ENCODE results near the gene FASN. TPM values are rescaled to one million over a fixed set of nuclear protein-coding genes. Genes with fewer than 3 reads are reported as not detected.

The FASN gene
- total and polyA plus RNA-seq, 2 of the 13 experiments (the other 11 are each of a cell fraction or from before 2014, with no cell fraction given), result 51.7 to 101 TPM

DNA sequence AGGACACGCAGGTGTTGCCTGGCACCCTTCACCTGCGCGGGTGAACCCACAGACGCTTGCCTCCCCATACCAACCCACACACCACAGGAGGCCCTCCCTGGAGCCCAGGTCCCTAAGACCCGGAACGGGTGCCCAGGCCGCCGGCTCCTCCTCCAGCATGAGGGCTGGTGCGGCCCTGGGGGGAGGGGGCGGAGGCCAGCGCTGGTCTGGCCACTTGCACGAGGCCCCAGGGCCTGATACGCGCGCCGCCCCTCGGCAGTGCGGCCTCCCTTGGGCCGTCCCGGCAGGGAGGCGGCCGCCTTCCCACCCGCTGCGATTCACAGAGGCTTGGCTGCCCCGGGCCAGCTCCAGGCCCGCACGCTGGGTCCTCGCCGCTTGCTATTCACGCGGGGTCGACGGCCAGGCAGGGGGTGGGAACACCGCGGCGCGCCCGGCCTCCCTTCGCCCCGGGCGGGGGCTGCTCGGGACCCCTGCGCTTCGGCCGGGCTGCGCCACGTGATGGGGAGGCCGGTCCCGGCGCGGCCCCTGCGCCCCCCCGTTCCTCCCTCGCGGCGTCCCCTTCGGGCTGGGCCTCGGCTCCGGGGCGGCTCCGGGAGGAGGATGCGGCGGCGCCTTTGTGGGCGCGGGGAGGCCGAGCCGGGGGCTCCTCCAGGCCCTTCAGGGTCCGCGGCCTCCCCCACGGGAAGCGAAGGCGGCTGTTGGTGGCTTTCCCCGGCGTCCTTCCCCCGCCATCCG lies 685 bp downstream of the FASN start (continued):
- TF ChIP-seq, protein P1, sequence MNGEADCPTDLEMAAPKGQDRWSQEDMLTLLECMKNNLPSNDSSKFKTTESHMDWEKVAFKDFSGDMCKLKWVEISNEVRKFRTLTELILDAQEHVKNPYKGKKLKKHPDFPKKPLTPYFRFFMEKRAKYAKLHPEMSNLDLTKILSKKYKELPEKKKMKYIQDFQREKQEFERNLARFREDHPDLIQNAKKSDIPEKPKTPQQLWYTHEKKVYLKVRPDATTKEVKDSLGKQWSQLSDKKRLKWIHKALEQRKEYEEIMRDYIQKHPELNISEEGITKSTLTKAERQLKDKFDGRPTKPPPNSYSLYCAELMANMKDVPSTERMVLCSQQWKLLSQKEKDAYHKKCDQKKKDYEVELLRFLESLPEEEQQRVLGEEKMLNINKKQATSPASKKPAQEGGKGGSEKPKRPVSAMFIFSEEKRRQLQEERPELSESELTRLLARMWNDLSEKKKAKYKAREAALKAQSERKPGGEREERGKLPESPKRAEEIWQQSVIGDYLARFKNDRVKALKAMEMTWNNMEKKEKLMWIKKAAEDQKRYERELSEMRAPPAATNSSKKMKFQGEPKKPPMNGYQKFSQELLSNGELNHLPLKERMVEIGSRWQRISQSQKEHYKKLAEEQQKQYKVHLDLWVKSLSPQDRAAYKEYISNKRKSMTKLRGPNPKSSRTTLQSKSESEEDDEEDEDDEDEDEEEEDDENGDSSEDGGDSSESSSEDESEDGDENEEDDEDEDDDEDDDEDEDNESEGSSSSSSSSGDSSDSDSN (CRISPR knock-in tag; IDR thresholded peaks at IDR 0.05), result peak; percentile 80; the same call in 1 of the 2 replicates
- TF ChIP-seq ZNF451 (CRISPR knock-in tag; IDR thresholded peaks at IDR 0.05) (no peak), ZNF20 (CRISPR knock-in tag; IDR thresholded peaks at IDR 0.05) (no peak), CHD2 (IDR thresholded peaks at IDR 0.05; ENCODE audit: low read depth, low read length) (0 out of 2 replicates have a peak, but pooled peaks have one; percentile 17), ZSCAN22 (CRISPR knock-in tag; IDR thresholded peaks at IDR 0.05) (no peak), MAZ (IDR thresholded peaks at IDR 0.05; ENCODE audit: borderline replicate concordance, low read depth, low read length) (no peak), MAZ (CRISPR knock-in tag; IDR thresholded peaks at IDR 0.05; ENCODE audit: low read depth) (peak; percentile 49; the same call in 1 of the 2 replicates), ZNF644 (CRISPR knock-in tag; IDR thresholded peaks at IDR 0.05; ENCODE audit: low read depth) (no peak), ONECUT2 (CRISPR knock-in tag; IDR thresholded peaks at IDR 0.05) (no peak), ZNF7 (CRISPR knock-in tag; IDR thresholded peaks at IDR 0.05) (peak; percentile 2; the same call in 1 of the 2 replicates)
- TF ChIP-seq, protein P2, sequence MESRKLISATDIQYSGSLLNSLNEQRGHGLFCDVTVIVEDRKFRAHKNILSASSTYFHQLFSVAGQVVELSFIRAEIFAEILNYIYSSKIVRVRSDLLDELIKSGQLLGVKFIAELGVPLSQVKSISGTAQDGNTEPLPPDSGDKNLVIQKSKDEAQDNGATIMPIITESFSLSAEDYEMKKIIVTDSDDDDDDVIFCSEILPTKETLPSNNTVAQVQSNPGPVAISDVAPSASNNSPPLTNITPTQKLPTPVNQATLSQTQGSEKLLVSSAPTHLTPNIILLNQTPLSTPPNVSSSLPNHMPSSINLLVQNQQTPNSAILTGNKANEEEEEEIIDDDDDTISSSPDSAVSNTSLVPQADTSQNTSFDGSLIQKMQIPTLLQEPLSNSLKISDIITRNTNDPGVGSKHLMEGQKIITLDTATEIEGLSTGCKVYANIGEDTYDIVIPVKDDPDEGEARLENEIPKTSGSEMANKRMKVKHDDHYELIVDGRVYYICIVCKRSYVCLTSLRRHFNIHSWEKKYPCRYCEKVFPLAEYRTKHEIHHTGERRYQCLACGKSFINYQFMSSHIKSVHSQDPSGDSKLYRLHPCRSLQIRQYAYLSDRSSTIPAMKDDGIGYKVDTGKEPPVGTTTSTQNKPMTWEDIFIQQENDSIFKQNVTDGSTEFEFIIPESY (CRISPR knock-in tag; IDR thresholded peaks at IDR 0.05), result no peak
- TF ChIP-seq, protein P3, sequence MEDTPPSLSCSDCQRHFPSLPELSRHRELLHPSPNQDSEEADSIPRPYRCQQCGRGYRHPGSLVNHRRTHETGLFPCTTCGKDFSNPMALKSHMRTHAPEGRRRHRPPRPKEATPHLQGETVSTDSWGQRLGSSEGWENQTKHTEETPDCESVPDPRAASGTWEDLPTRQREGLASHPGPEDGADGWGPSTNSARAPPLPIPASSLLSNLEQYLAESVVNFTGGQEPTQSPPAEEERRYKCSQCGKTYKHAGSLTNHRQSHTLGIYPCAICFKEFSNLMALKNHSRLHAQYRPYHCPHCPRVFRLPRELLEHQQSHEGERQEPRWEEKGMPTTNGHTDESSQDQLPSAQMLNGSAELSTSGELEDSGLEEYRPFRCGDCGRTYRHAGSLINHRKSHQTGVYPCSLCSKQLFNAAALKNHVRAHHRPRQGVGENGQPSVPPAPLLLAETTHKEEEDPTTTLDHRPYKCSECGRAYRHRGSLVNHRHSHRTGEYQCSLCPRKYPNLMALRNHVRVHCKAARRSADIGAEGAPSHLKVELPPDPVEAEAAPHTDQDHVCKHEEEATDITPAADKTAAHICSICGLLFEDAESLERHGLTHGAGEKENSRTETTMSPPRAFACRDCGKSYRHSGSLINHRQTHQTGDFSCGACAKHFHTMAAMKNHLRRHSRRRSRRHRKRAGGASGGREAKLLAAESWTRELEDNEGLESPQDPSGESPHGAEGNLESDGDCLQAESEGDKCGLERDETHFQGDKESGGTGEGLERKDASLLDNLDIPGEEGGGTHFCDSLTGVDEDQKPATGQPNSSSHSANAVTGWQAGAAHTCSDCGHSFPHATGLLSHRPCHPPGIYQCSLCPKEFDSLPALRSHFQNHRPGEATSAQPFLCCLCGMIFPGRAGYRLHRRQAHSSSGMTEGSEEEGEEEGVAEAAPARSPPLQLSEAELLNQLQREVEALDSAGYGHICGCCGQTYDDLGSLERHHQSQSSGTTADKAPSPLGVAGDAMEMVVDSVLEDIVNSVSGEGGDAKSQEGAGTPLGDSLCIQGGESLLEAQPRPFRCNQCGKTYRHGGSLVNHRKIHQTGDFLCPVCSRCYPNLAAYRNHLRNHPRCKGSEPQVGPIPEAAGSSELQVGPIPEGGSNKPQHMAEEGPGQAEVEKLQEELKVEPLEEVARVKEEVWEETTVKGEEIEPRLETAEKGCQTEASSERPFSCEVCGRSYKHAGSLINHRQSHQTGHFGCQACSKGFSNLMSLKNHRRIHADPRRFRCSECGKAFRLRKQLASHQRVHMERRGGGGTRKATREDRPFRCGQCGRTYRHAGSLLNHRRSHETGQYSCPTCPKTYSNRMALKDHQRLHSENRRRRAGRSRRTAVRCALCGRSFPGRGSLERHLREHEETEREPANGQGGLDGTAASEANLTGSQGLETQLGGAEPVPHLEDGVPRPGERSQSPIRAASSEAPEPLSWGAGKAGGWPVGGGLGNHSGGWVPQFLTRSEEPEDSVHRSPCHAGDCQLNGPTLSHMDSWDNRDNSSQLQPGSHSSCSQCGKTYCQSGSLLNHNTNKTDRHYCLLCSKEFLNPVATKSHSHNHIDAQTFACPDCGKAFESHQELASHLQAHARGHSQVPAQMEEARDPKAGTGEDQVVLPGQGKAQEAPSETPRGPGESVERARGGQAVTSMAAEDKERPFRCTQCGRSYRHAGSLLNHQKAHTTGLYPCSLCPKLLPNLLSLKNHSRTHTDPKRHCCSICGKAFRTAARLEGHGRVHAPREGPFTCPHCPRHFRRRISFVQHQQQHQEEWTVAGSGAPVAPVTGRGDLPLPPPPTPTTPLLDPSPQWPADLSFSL (CRISPR knock-in tag; IDR thresholded peaks at IDR 0.05), result no peak
- TF ChIP-seq, protein P4, sequence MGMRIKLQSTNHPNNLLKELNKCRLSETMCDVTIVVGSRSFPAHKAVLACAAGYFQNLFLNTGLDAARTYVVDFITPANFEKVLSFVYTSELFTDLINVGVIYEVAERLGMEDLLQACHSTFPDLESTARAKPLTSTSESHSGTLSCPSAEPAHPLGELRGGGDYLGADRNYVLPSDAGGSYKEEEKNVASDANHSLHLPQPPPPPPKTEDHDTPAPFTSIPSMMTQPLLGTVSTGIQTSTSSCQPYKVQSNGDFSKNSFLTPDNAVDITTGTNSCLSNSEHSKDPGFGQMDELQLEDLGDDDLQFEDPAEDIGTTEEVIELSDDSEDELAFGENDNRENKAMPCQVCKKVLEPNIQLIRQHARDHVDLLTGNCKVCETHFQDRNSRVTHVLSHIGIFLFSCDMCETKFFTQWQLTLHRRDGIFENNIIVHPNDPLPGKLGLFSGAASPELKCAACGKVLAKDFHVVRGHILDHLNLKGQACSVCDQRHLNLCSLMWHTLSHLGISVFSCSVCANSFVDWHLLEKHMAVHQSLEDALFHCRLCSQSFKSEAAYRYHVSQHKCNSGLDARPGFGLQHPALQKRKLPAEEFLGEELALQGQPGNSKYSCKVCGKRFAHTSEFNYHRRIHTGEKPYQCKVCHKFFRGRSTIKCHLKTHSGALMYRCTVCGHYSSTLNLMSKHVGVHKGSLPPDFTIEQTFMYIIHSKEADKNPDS (CRISPR knock-in tag; IDR thresholded peaks at IDR 0.05), result no peak
- TF ChIP-seq, protein P5, sequence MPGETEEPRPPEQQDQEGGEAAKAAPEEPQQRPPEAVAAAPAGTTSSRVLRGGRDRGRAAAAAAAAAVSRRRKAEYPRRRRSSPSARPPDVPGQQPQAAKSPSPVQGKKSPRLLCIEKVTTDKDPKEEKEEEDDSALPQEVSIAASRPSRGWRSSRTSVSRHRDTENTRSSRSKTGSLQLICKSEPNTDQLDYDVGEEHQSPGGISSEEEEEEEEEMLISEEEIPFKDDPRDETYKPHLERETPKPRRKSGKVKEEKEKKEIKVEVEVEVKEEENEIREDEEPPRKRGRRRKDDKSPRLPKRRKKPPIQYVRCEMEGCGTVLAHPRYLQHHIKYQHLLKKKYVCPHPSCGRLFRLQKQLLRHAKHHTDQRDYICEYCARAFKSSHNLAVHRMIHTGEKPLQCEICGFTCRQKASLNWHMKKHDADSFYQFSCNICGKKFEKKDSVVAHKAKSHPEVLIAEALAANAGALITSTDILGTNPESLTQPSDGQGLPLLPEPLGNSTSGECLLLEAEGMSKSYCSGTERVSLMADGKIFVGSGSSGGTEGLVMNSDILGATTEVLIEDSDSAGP (CRISPR knock-in tag; IDR thresholded peaks at IDR 0.05; ENCODE audit: borderline replicate concordance), result peak; percentile 42

Measured in HepG2 (cell line).